ENCODE data around the gene GID8. TPM values are rescaled to one million over a fixed set of nuclear protein-coding genes. Genes with fewer than 3 reads are reported as not detected.

The GID8 gene
- total RNA-seq, 1 donor from 2014 or later: 45.0 TPM

- H3K27me3 Mint-ChIP-seq (ENCODE audit: unreplicated experiment): peaks cover 5% of the 10 kb centered on the region
- peak overlapping the region; percentile 56 for H3K4me3 Mint-ChIP-seq (ENCODE audit: unreplicated experiment)
- H3K9me3 Mint-ChIP-seq (ENCODE audit: unreplicated experiment): no peaks in the 10 kb centered on the region
- no peak overlapping the region for H3K27ac Mint-ChIP-seq (ENCODE audit: unreplicated experiment)
- peaks cover 11% of the 10 kb centered on the region for H3K4me1 Mint-ChIP-seq (ENCODE audit: unreplicated experiment)
- DNase-seq (ENCODE audit: low spot score): no peak
- H3K36me3 Mint-ChIP-seq (ENCODE audit: low read depth, unreplicated experiment): peaks cover 49% of the 10 kb centered on the region
- TF ChIP-seq, protein P1, sequence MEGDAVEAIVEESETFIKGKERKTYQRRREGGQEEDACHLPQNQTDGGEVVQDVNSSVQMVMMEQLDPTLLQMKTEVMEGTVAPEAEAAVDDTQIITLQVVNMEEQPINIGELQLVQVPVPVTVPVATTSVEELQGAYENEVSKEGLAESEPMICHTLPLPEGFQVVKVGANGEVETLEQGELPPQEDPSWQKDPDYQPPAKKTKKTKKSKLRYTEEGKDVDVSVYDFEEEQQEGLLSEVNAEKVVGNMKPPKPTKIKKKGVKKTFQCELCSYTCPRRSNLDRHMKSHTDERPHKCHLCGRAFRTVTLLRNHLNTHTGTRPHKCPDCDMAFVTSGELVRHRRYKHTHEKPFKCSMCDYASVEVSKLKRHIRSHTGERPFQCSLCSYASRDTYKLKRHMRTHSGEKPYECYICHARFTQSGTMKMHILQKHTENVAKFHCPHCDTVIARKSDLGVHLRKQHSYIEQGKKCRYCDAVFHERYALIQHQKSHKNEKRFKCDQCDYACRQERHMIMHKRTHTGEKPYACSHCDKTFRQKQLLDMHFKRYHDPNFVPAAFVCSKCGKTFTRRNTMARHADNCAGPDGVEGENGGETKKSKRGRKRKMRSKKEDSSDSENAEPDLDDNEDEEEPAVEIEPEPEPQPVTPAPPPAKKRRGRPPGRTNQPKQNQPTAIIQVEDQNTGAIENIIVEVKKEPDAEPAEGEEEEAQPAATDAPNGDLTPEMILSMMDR (IDR thresholded peaks at IDR 0.05; ENCODE audit: unreplicated experiment): no peak
These were observed 27.0 kb upstream of the GID8 start for GRCh38 chr20:62910777-62911497.

GRCh38 chr20:62911701-62912280, 26.2 kb upstream of the GID8 start:
- Mint-ChIP-seq H3K4me3 (ENCODE audit: unreplicated experiment) (peak overlapping the region; percentile 51), H3K36me3 (ENCODE audit: low read depth, unreplicated experiment) (peaks cover 41% of the 10 kb centered on the region)

GRCh38 chr20:62913043-62913630, 24.8 kb upstream of the GID8 start:
- no peak for DNase-seq (ENCODE audit: low spot score)
- TF ChIP-seq, protein P1 (IDR thresholded peaks at IDR 0.05; ENCODE audit: unreplicated experiment): no peak
- H3K27ac Mint-ChIP-seq (ENCODE audit: unreplicated experiment): peak overlapping the region; percentile 81
- H3K9me3 Mint-ChIP-seq (ENCODE audit: unreplicated experiment): no peaks in the 10 kb centered on the region
- H3K4me3 Mint-ChIP-seq (ENCODE audit: unreplicated experiment): no peak overlapping the region
- H3K27me3 Mint-ChIP-seq (ENCODE audit: unreplicated experiment): peaks cover 5% of the 10 kb centered on the region
- H3K36me3 Mint-ChIP-seq (ENCODE audit: low read depth, unreplicated experiment): peaks cover 30% of the 10 kb centered on the region
- peaks cover 22% of the 10 kb centered on the region for H3K4me1 Mint-ChIP-seq (ENCODE audit: unreplicated experiment)

More at GRCh38 chr20:62911701-62912280, 26.2 kb upstream of the GID8 start:
- no peak overlapping the region for H3K27ac Mint-ChIP-seq (ENCODE audit: unreplicated experiment)
- H3K9me3 Mint-ChIP-seq (ENCODE audit: unreplicated experiment): no peaks in the 10 kb centered on the region
- TF ChIP-seq, protein P1 (IDR thresholded peaks at IDR 0.05; ENCODE audit: unreplicated experiment): no peak
- no peak for DNase-seq (ENCODE audit: low spot score)
- H3K4me1 Mint-ChIP-seq (ENCODE audit: unreplicated experiment): peaks cover 14% of the 10 kb centered on the region
- peaks cover 5% of the 10 kb centered on the region for H3K27me3 Mint-ChIP-seq (ENCODE audit: unreplicated experiment)

DNA sequence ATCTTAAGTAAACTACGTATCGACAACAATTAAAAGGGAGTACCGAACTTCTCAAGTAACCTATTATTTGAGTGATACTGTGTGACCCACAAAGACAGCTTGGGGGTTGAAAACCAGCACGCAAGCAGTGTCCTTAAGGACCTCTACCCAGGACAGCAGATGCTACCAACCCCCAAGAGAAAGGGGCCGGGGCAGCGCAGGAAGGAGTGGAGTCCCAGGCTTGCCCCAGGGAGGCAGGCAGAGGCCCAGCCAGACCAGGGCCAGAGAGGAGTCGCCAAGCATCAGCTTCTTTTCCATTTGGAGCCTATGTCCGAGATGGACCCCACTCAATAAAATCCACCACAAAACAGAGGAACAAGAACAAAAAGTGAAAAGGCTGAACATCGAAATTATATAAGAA, 23.5 kb upstream of the GID8 start:
- no peak overlapping the region for H3K4me3 Mint-ChIP-seq (ENCODE audit: unreplicated experiment)
- peak overlapping the region; percentile 99 for H3K27ac Mint-ChIP-seq (ENCODE audit: unreplicated experiment)
- peaks cover 2% of the 10 kb centered on the region for H3K27me3 Mint-ChIP-seq (ENCODE audit: unreplicated experiment)
- no peaks in the 10 kb centered on the region for H3K9me3 Mint-ChIP-seq (ENCODE audit: unreplicated experiment)
- H3K4me1 Mint-ChIP-seq (ENCODE audit: unreplicated experiment): peaks cover 35% of the 10 kb centered on the region
- DNase-seq (ENCODE audit: low spot score): no peak
- peaks cover 19% of the 10 kb centered on the region for H3K36me3 Mint-ChIP-seq (ENCODE audit: low read depth, unreplicated experiment)
- TF ChIP-seq, protein P1 (IDR thresholded peaks at IDR 0.05; ENCODE audit: unreplicated experiment): no peak
